HUES48 (cell line): ENCODE results near the gene HELQ.

Experiments
- H3K27ac ChIP-seq: one replicate; pipeline ENCODE4 v1.7.0; 2013; ENCODE audit warnings: low read depth, low read length, inconsistent platforms
- H3K27me3 ChIP-seq: 2 replicates; pipeline ENCODE4 v1.6.1; 2013; ENCODE audit warnings: mild to moderate bottlenecking, low read length; ENCODE audit not compliant: control insufficient read depth, insufficient read depth
- H3K36me3 ChIP-seq: 2 replicates; pipeline ENCODE4 v1.6.1; 2013; ENCODE audit warnings: low read length; ENCODE audit not compliant: control insufficient read depth, insufficient read depth
- H3K4me1 ChIP-seq: 2 replicates; pipeline ENCODE4 v1.6.1; 2013; ENCODE audit warnings: mild to moderate bottlenecking, low read length; ENCODE audit not compliant: control insufficient read depth, insufficient read depth
- H3K4me3 ChIP-seq: 2 replicates; pipeline ENCODE4 v1.5.1; 2013; ENCODE audit warnings: mild to moderate bottlenecking, low read depth, low read length
- H3K9ac ChIP-seq: 2 replicates; pipeline ENCODE4 v1.6.1; 2013; ENCODE audit warnings: mild to moderate bottlenecking, low read depth, low read length, moderate library complexity
- H3K9me3 ChIP-seq: 2 replicates; pipeline ENCODE4 v1.6.1; 2013; ENCODE audit warnings: low read length; ENCODE audit not compliant: control insufficient read depth, insufficient read depth

The HELQ gene

GRCh38 chr4:83389756-83390505 is 65.7 kb downstream of the HELQ start:
- H3K27ac ChIP-seq, result no peak overlapping the region
- H3K4me1 ChIP-seq, result peaks cover 34% of the 10 kb centered on the region

GRCh38 chr4:83389037-83389720 is 66.4 kb downstream of the HELQ start:
- H3K4me3 ChIP-seq, result no peak overlapping the region
- no peak overlapping the region for H3K27ac ChIP-seq
- peaks cover 69% of the 10 kb centered on the region for H3K27me3 ChIP-seq
- no peaks in the 10 kb centered on the region for H3K9me3 ChIP-seq
- H3K4me1 ChIP-seq, result peaks cover 34% of the 10 kb centered on the region
- no peaks in the 10 kb centered on the region for H3K36me3 ChIP-seq
- H3K9ac ChIP-seq, result no peak overlapping the region

More at GRCh38 chr4:83389756-83390505, 65.7 kb downstream of the HELQ start:
- H3K27me3 ChIP-seq, result peaks cover 75% of the 10 kb centered on the region
- no peaks in the 10 kb centered on the region for H3K9me3 ChIP-seq
- no peak overlapping the region for H3K9ac ChIP-seq
- no peaks in the 10 kb centered on the region for H3K36me3 ChIP-seq
- H3K4me3 ChIP-seq, result no peak overlapping the region

DNA sequence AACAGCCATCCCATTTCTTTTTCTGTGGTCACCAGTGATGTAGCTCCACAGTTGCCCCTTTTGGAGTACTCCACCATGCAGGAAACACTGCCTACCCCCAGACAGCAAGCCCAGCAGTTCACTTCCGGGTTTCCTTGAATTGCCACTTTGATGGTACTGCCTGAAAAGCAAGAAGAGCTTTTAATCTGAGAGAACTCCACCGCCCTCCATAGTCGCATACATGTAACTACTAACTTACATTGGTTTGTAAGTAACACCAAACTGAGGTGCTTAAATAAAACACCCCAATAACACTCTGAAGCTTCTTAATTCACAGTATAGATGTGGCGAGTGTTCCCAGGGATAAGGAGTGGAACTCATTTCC is 67.3 kb downstream of the HELQ start:
- H3K9ac ChIP-seq, result no peak overlapping the region
- H3K4me1 ChIP-seq, result peaks cover 34% of the 10 kb centered on the region
- H3K27me3 ChIP-seq, result peaks cover 60% of the 10 kb centered on the region
- H3K4me3 ChIP-seq, result no peak overlapping the region
- H3K9me3 ChIP-seq, result no peaks in the 10 kb centered on the region
- H3K27ac ChIP-seq, result no peak overlapping the region
- no peaks in the 10 kb centered on the region for H3K36me3 ChIP-seq

DNA sequence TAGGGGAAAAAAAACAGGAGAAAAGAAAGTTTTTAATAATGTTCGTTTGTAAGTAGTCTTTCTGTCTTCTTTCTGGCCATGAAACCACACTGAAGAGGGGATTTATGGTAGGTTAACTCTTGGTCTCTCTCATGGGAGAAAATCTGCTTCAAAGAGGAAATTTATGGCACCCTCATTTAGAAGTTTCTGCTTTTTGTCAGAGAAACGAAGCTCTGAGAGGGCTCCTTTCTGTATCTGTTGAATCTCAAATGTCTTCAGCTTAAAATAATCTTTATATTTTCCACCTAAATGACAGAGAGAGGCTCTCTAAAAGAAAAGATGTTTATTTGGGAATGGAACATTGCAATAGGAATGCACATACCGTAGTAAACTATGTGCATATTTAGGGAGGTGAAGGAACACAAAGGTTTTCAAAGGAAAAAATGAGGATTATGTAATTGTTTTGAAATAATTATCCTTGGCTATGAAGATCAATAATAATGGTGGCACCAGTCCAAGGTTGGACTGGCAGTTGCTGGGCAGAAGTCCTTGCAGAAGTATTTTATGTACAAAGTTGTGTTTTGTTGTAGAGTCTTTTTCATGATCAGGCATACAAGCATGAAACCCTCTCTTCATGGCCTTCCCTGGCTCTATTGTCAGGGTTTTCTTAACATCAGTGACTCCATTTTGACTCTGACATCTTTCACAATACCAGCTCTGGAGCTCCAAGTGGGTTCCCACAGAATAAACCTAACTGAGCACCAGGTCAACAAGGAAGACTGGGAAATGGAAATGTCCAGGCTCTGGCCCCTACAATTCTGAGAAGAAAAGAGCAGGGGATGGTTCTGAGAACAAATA is 67.9 kb downstream of the HELQ start:
- Histone ChIP-seq H3K27ac (no peak overlapping the region), H3K9me3 (no peaks in the 10 kb centered on the region), H3K9ac (no peak overlapping the region), H3K27me3 (peaks cover 54% of the 10 kb centered on the region), H3K36me3 (no peaks in the 10 kb centered on the region), H3K4me1 (peaks cover 34% of the 10 kb centered on the region), H3K4me3 (no peak overlapping the region)

DNA sequence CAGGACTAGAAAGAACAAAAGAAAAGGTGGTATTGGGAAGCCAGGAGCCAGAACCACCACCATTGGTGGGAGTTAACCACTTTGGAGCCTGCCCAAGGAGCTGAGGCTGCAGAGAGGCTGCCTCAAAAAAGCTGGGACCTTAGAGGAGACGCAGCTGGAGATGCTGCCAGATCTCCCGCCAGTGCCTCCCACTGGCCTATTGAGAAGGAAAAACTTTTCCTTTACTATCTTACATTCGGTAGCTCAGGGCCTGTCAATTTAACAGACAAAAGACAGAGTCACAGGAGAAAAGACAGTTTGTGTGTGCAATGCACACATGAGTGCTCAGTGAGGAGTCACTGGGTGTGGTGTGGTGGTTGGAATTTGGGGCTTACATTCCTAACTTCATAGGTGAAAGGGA is 68.6 kb downstream of the HELQ start:
- peaks cover 47% of the 10 kb centered on the region for H3K27me3 ChIP-seq
- no peak overlapping the region for H3K27ac ChIP-seq
- H3K4me1 ChIP-seq, result peaks cover 34% of the 10 kb centered on the region
- H3K9ac ChIP-seq, result no peak overlapping the region
- no peak overlapping the region for H3K4me3 ChIP-seq
- no peaks in the 10 kb centered on the region for H3K36me3 ChIP-seq
- H3K9me3 ChIP-seq, result no peaks in the 10 kb centered on the region

GRCh38 chr4:83382850-83383249 is 72.8 kb downstream of the HELQ start:
- Histone ChIP-seq H3K9ac (no peak overlapping the region), H3K36me3 (no peaks in the 10 kb centered on the region), H3K27me3 (peaks cover 6% of the 10 kb centered on the region), H3K4me3 (no peak overlapping the region), H3K9me3 (peaks cover 14% of the 10 kb centered on the region), H3K4me1 (peaks cover 9% of the 10 kb centered on the region), H3K27ac (no peak overlapping the region)

DNA sequence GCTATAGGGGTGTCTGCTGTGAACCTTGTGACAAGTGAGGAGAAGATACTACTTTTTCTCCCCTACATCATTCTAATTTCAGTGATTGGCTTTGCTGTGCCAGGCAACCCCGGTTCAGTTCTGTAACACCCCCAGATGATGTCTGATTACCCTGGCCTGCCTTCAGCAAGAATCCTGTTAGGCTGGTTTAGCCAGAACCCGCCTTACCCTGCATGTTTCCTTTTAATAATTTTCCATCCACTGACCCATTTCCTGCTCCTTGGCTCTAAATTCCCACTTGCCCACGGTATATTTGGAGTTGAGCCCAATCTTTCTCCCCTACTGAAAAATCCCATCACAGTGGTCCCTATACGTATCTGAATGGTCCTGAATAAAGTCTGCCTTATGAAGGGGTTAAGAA is 74.5 kb downstream of the HELQ start:
- no peaks in the 10 kb centered on the region for H3K4me1 ChIP-seq
- no peak overlapping the region for H3K4me3 ChIP-seq
- H3K27me3 ChIP-seq, result no peaks in the 10 kb centered on the region
- H3K36me3 ChIP-seq, result no peaks in the 10 kb centered on the region
- peaks cover 22% of the 10 kb centered on the region for H3K9me3 ChIP-seq
- no peak overlapping the region for H3K9ac ChIP-seq
- H3K27ac ChIP-seq, result no peak overlapping the region

DNA sequence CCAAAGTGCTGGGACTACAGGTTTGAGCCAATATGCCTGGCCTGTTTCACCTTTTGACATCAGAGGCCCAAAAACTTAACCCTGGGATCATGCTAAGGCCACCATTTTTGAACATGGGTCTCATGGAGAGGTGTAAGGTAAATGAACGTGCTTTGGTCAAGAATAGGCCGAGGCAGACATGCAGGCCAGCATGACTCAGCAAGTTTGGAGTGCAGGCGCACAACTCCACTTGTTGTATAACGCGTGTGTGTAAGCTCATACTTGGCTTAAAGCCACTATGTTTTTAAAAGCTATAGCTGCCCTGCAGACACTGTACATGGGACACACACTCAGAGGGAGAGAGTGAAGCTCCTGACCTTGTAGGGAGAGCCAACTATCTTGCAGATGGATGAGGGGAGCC is 77.2 kb downstream of the HELQ start:
- Histone ChIP-seq H3K27me3 (no peaks in the 10 kb centered on the region), H3K36me3 (no peaks in the 10 kb centered on the region), H3K4me1 (no peaks in the 10 kb centered on the region), H3K9me3 (peaks cover 22% of the 10 kb centered on the region), H3K27ac (no peak overlapping the region), H3K9ac (no peak overlapping the region), H3K4me3 (no peak overlapping the region)

- Histone ChIP-seq H3K27me3 (no peaks in the 10 kb centered on the region), H3K4me3 (no peak overlapping the region), H3K4me1 (no peaks in the 10 kb centered on the region), H3K9ac (no peak overlapping the region), H3K27ac (no peak overlapping the region), H3K9me3 (peaks cover 9% of the 10 kb centered on the region), H3K36me3 (no peaks in the 10 kb centered on the region)
Observed at GRCh38 chr4:83372931-83373330, 82.7 kb downstream of the HELQ start.

GRCh38 chr4:83371936-83372335 is 83.7 kb downstream of the HELQ start:
- no peaks in the 10 kb centered on the region for H3K27me3 ChIP-seq
- H3K9me3 ChIP-seq, result no peaks in the 10 kb centered on the region
- peak overlapping the region; percentile 32 for H3K27ac ChIP-seq
- H3K9ac ChIP-seq, result no peak overlapping the region
- no peaks in the 10 kb centered on the region for H3K4me1 ChIP-seq
- no peak overlapping the region for H3K4me3 ChIP-seq
- no peaks in the 10 kb centered on the region for H3K36me3 ChIP-seq

DNA sequence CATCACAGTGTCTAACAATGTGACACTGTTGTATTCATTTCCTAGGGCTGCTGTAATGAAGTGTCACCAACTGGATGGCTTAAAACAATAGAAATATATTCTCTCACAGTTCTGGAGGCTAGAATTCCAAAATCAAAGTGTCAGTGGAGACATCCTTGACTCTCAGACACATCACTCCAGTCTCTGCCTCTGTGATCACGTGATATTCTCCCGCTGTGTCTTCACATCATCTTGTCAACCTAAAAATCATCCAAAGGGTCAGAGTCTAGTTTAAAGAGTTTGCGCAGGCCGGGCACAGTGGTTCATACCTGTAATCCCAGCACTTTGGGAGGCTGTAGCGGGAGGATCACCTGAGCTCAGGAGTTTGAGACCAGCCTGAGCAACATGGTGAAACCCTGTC is 84.4 kb downstream of the HELQ start:
- no peak overlapping the region for H3K27ac ChIP-seq
- no peaks in the 10 kb centered on the region for H3K9me3 ChIP-seq

More for the DNA sequence above, 84.4 kb downstream of the HELQ start:
- H3K27me3 ChIP-seq, result no peaks in the 10 kb centered on the region
- H3K4me3 ChIP-seq, result no peak overlapping the region
- no peaks in the 10 kb centered on the region for H3K4me1 ChIP-seq
- no peak overlapping the region for H3K9ac ChIP-seq
- no peaks in the 10 kb centered on the region for H3K36me3 ChIP-seq
